Measurements from ENCODE around the gene DPH7. TPM values are rescaled to one million over a fixed set of nuclear protein-coding genes. Genes with fewer than 3 reads are reported as not detected.
"Not testable (repeated sequence)": the region's sequence is repeated elsewhere in the genome, so short reads cannot be mapped to it uniquely, and the experiment has no call there.

Gene DPH7
- total RNA-seq, 1 experiment from 2014 or later, result 43.9 TPM

DNA sequence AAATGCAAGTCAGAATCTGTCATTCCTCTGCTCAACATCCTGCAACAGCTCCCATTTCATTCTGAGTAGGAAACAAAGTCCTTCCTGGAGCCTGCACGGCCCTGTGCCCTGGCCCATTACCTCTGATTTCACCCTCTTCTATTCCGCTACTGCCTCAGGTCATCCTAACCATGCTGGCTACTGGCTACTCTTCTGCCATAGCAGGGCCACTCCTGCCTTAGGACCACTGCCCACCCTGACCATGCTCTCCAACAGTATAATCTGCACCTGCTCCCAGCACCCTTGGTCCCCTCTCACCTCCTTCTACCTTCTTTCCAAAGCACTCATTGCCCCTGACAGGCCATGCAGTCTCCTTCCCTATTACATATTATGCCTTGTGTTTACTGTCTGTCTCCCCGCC lies 8.2 kb downstream of the DPH7 start (continued):
- no peak for TF ChIP-seq ZNF138 (CRISPR knock-in tag; conservative IDR thresholded peaks at IDR 0.05)
- TF ChIP-seq, protein P1, sequence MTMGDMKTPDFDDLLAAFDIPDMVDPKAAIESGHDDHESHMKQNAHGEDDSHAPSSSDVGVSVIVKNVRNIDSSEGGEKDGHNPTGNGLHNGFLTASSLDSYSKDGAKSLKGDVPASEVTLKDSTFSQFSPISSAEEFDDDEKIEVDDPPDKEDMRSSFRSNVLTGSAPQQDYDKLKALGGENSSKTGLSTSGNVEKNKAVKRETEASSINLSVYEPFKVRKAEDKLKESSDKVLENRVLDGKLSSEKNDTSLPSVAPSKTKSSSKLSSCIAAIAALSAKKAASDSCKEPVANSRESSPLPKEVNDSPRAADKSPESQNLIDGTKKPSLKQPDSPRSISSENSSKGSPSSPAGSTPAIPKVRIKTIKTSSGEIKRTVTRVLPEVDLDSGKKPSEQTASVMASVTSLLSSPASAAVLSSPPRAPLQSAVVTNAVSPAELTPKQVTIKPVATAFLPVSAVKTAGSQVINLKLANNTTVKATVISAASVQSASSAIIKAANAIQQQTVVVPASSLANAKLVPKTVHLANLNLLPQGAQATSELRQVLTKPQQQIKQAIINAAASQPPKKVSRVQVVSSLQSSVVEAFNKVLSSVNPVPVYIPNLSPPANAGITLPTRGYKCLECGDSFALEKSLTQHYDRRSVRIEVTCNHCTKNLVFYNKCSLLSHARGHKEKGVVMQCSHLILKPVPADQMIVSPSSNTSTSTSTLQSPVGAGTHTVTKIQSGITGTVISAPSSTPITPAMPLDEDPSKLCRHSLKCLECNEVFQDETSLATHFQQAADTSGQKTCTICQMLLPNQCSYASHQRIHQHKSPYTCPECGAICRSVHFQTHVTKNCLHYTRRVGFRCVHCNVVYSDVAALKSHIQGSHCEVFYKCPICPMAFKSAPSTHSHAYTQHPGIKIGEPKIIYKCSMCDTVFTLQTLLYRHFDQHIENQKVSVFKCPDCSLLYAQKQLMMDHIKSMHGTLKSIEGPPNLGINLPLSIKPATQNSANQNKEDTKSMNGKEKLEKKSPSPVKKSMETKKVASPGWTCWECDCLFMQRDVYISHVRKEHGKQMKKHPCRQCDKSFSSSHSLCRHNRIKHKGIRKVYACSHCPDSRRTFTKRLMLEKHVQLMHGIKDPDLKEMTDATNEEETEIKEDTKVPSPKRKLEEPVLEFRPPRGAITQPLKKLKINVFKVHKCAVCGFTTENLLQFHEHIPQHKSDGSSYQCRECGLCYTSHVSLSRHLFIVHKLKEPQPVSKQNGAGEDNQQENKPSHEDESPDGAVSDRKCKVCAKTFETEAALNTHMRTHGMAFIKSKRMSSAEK (CRISPR knock-in tag; IDR thresholded peaks at IDR 0.05; ENCODE audit: borderline replicate concordance), result no peak

DNA sequence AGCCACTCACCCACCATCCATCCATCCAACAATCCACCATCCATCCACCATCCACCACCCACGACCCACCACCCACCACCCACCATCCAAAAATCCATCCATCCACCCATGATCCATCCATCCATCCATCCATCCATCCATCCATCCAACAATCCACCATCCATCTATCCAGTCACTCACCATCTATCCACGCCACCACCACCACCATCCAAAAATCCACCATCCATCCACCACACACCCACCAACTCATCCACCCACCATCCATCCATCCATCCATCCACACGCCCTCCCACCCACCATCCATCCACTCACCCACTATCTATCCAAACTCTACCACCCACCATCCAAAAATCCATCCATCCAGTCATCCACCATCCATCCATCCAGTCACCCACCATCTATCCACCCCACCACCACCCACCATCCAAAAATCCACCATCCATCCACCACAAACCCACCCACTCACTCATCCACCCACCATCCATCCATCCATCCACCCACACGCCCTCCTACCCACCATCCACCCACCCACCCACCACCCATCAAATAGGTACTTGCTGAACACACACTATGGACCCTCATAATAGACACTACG lies 9.0 kb downstream of the DPH7 start:
- DNase-seq (ENCODE audit: low spot score) (no peak), ATAC-seq (no peak)
- H3K9me3 Mint-ChIP-seq, result peaks cover 3% of the 10 kb centered on the region; the same call in 1 of the 2 replicates
- no peaks in the 10 kb centered on the region for H3K27me3 Mint-ChIP-seq (ENCODE audit: low read depth)
- peaks cover 39% of the 10 kb centered on the region for H3K36me3 Mint-ChIP-seq
- H3K4me1 Mint-ChIP-seq, result no peaks in the 10 kb centered on the region
- no peak overlapping the region for H3K27ac Mint-ChIP-seq
- TF ChIP-seq, protein P2, sequence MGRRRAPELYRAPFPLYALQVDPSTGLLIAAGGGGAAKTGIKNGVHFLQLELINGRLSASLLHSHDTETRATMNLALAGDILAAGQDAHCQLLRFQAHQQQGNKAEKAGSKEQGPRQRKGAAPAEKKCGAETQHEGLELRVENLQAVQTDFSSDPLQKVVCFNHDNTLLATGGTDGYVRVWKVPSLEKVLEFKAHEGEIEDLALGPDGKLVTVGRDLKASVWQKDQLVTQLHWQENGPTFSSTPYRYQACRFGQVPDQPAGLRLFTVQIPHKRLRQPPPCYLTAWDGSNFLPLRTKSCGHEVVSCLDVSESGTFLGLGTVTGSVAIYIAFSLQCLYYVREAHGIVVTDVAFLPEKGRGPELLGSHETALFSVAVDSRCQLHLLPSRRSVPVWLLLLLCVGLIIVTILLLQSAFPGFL (CRISPR knock-in tag; IDR thresholded peaks at IDR 0.05; ENCODE audit: borderline replicate concordance), result no peak
- TF ChIP-seq ELF4 (CRISPR knock-in tag; IDR thresholded peaks at IDR 0.05; ENCODE audit: low read depth) (no peak), CREB1 (CRISPR knock-in tag; IDR thresholded peaks at IDR 0.05) (no peak), ZNF423 (CRISPR knock-in tag; IDR thresholded peaks at IDR 0.05) (no peak), JAZF1 (CRISPR knock-in tag; IDR thresholded peaks at IDR 0.05) (no peak)
- TF ChIP-seq, protein P3, sequence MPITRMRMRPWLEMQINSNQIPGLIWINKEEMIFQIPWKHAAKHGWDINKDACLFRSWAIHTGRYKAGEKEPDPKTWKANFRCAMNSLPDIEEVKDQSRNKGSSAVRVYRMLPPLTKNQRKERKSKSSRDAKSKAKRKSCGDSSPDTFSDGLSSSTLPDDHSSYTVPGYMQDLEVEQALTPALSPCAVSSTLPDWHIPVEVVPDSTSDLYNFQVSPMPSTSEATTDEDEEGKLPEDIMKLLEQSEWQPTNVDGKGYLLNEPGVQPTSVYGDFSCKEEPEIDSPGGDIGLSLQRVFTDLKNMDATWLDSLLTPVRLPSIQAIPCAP (CRISPR knock-in tag; IDR thresholded peaks at IDR 0.05), result no peak
- POLR2A ChIA-PET, result no interaction called here
- H3K4me3 Mint-ChIP-seq, result no peak overlapping the region
- CTCF ChIA-PET, result no interaction called here

DNA sequence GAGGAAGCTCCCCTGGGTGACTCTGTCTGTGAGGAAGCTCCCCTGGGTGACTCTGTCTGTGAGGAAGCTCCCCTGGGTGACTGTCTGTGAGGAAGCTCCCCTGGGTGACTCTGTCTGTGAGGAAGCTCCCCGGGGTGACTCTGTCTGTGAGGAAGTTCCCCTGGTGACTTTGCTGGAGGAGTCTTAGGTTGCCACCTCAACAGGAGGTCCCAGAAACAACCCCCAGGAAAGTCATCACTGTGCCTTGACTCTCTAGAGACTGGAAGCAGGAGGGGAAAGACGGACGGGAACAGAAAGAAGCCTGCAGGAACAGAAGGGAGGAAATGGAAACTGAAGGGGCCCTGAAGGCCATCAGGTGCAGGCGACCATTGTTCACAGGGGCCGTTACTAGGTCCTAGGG lies 10.3 kb downstream of the DPH7 start:
- H3K9me3 Mint-ChIP-seq; H3K27ac Mint-ChIP-seq; H3K4me3 Mint-ChIP-seq; H3K4me1 Mint-ChIP-seq; POLR2A ChIA-PET; CTCF ChIA-PET; ATAC-seq; H3K27me3 Mint-ChIP-seq (ENCODE audit: low read depth); DNase-seq (ENCODE audit: low spot score): not testable (repeated sequence)
- H3K36me3 Mint-ChIP-seq, result peaks cover 41% of the 10 kb centered on the region

DNA sequence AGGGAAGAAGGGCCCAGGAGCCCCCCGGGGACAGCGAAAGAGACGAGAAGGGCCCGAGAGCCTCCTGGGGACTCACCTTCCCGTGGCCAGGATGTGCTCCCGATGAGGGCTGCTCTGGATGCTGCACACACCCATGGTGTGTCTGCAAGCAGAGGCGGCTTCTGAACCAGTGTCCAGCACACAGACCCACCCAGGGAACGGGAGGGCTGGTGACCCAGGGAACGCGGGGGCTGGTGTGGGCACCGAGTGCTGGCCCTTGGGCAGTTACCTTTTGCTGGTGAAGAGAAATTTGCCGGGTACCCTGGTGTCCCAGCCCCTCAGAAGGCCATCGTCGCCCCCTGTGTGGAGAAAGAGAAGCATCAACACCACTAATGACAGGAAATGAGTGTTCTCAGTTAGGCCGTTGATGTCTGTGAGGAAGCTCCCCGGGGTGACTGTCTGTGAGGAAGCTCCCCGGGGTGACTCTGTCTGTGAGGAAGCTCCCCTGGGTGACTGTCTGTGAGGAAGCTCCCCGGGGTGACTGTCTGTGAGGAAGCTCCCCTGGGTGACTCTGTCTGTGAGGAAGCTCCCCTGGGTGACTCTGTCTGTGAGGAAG lies 13.8 kb downstream of the DPH7 start:
- CTCF ChIA-PET, result no interaction called here
- Mint-ChIP-seq H3K36me3 (peaks cover 48% of the 10 kb centered on the region), H3K9me3 (peaks cover 3% of the 10 kb centered on the region; the same call in 1 of the 2 replicates), H3K27ac (no peak overlapping the region), H3K4me3 (no peak overlapping the region), H3K27me3 (ENCODE audit: low read depth) (no peaks in the 10 kb centered on the region), H3K4me1 (no peaks in the 10 kb centered on the region)
- DNase-seq (ENCODE audit: low spot score) (no peak), ATAC-seq (no peak)
- POLR2A ChIA-PET, result no interaction called here
- TF ChIP-seq, protein P3 (CRISPR knock-in tag; IDR thresholded peaks at IDR 0.05), result no peak
- TF ChIP-seq GTF2I (CRISPR knock-in tag; conservative IDR thresholded peaks at IDR 0.05), result no peak
- TF ChIP-seq, protein P1 (CRISPR knock-in tag; IDR thresholded peaks at IDR 0.05; ENCODE audit: borderline replicate concordance), result no peak
- TF ChIP-seq SMAD3 (CRISPR knock-in tag; IDR thresholded peaks at IDR 0.05; ENCODE audit: borderline replicate concordance), result no peak
- TF ChIP-seq, protein P4, sequence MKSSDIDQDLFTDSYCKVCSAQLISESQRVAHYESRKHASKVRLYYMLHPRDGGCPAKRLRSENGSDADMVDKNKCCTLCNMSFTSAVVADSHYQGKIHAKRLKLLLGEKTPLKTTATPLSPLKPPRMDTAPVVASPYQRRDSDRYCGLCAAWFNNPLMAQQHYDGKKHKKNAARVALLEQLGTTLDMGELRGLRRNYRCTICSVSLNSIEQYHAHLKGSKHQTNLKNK (CRISPR knock-in tag; IDR thresholded peaks at IDR 0.05), result no peak
- TF ChIP-seq, protein P5, sequence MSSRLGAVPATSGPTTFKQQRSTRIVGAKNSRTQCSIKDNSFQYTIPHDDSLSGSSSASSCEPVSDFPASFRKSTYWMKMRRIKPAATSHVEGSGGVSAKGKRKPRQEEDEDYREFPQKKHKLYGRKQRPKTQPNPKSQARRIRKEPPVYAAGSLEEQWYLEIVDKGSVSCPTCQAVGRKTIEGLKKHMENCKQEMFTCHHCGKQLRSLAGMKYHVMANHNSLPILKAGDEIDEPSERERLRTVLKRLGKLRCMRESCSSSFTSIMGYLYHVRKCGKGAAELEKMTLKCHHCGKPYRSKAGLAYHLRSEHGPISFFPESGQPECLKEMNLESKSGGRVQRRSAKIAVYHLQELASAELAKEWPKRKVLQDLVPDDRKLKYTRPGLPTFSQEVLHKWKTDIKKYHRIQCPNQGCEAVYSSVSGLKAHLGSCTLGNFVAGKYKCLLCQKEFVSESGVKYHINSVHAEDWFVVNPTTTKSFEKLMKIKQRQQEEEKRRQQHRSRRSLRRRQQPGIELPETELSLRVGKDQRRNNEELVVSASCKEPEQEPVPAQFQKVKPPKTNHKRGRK (CRISPR knock-in tag; IDR thresholded peaks at IDR 0.05; ENCODE audit: borderline replicate concordance), result no peak
